ENCODE results near the gene ZNF544.

DNA sequence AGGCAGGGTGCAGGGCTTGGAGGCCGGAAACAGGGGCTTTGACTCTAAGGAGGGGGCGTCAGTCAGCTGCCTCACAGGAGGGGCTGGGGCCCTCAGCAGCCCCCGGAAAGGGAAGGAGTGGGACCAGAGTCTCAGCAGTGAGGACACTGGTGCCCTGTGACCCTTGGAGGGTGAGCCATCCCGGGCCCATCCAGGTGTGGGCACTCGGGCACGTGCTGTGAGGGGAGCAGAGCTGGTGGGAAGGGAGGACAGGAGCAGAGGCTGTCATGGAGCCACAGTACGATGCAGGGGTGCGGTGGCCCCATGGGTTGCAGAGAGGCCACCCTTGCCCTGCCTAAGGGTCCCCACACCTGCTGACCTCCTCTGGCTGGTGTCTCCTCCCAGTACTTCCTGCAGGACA, 19.1 kb upstream of the ZNF544 start:
- TF ChIP-seq ZNF311 (tag by site-specific recombination; IDR thresholded peaks at IDR 0.05; ENCODE audit: borderline replicate concordance) (no peak), YY1 (tag by site-specific recombination; IDR thresholded peaks at IDR 0.05) (no peak), ZNF580 (tag by site-specific recombination; IDR thresholded peaks at IDR 0.05) (no peak), TSHZ1 (tag by site-specific recombination; IDR thresholded peaks at IDR 0.05; ENCODE audit: borderline replicate concordance) (no peak), ZNF391 (tag by site-specific recombination; IDR thresholded peaks at IDR 0.05; ENCODE audit: borderline replicate concordance, low read depth) (no peak), ZNF2 (tag by site-specific recombination; IDR thresholded peaks at IDR 0.05) (no peak), ZNF292 (tag by site-specific recombination; IDR thresholded peaks at IDR 0.05; ENCODE audit: borderline replicate concordance, low read depth) (no peak)
- TF ChIP-seq, protein P1, sequence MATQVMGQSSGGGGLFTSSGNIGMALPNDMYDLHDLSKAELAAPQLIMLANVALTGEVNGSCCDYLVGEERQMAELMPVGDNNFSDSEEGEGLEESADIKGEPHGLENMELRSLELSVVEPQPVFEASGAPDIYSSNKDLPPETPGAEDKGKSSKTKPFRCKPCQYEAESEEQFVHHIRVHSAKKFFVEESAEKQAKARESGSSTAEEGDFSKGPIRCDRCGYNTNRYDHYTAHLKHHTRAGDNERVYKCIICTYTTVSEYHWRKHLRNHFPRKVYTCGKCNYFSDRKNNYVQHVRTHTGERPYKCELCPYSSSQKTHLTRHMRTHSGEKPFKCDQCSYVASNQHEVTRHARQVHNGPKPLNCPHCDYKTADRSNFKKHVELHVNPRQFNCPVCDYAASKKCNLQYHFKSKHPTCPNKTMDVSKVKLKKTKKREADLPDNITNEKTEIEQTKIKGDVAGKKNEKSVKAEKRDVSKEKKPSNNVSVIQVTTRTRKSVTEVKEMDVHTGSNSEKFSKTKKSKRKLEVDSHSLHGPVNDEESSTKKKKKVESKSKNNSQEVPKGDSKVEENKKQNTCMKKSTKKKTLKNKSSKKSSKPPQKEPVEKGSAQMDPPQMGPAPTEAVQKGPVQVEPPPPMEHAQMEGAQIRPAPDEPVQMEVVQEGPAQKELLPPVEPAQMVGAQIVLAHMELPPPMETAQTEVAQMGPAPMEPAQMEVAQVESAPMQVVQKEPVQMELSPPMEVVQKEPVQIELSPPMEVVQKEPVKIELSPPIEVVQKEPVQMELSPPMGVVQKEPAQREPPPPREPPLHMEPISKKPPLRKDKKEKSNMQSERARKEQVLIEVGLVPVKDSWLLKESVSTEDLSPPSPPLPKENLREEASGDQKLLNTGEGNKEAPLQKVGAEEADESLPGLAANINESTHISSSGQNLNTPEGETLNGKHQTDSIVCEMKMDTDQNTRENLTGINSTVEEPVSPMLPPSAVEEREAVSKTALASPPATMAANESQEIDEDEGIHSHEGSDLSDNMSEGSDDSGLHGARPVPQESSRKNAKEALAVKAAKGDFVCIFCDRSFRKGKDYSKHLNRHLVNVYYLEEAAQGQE (tag by site-specific recombination; IDR thresholded peaks at IDR 0.05), result no peak
- TF ChIP-seq, protein P2, sequence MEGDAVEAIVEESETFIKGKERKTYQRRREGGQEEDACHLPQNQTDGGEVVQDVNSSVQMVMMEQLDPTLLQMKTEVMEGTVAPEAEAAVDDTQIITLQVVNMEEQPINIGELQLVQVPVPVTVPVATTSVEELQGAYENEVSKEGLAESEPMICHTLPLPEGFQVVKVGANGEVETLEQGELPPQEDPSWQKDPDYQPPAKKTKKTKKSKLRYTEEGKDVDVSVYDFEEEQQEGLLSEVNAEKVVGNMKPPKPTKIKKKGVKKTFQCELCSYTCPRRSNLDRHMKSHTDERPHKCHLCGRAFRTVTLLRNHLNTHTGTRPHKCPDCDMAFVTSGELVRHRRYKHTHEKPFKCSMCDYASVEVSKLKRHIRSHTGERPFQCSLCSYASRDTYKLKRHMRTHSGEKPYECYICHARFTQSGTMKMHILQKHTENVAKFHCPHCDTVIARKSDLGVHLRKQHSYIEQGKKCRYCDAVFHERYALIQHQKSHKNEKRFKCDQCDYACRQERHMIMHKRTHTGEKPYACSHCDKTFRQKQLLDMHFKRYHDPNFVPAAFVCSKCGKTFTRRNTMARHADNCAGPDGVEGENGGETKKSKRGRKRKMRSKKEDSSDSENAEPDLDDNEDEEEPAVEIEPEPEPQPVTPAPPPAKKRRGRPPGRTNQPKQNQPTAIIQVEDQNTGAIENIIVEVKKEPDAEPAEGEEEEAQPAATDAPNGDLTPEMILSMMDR (tag by site-specific recombination; IDR thresholded peaks at IDR 0.05), result no peak
- TF ChIP-seq, protein P3, sequence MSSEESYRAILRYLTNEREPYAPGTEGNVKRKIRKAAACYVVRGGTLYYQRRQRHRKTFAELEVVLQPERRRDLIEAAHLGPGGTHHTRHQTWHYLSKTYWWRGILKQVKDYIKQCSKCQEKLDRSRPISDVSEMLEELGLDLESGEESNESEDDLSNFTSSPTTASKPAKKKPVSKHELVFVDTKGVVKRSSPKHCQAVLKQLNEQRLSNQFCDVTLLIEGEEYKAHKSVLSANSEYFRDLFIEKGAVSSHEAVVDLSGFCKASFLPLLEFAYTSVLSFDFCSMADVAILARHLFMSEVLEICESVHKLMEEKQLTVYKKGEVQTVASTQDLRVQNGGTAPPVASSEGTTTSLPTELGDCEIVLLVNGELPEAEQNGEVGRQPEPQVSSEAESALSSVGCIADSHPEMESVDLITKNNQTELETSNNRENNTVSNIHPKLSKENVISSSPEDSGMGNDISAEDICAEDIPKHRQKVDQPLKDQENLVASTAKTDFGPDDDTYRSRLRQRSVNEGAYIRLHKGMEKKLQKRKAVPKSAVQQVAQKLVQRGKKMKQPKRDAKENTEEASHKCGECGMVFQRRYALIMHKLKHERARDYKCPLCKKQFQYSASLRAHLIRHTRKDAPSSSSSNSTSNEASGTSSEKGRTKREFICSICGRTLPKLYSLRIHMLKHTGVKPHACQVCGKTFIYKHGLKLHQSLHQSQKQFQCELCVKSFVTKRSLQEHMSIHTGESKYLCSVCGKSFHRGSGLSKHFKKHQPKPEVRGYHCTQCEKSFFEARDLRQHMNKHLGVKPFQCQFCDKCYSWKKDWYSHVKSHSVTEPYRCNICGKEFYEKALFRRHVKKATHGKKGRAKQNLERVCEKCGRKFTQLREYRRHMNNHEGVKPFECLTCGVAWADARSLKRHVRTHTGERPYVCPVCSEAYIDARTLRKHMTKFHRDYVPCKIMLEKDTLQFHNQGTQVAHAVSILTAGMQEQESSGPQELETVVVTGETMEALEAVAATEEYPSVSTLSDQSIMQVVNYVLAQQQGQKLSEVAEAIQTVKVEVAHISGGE (tag by site-specific recombination; conservative IDR thresholded peaks at IDR 0.05; ENCODE audit: low read depth), result no peak

Data from HEK293 (cell line).